ENCODE results near the gene BORCS6.

Gene BORCS6

DNA sequence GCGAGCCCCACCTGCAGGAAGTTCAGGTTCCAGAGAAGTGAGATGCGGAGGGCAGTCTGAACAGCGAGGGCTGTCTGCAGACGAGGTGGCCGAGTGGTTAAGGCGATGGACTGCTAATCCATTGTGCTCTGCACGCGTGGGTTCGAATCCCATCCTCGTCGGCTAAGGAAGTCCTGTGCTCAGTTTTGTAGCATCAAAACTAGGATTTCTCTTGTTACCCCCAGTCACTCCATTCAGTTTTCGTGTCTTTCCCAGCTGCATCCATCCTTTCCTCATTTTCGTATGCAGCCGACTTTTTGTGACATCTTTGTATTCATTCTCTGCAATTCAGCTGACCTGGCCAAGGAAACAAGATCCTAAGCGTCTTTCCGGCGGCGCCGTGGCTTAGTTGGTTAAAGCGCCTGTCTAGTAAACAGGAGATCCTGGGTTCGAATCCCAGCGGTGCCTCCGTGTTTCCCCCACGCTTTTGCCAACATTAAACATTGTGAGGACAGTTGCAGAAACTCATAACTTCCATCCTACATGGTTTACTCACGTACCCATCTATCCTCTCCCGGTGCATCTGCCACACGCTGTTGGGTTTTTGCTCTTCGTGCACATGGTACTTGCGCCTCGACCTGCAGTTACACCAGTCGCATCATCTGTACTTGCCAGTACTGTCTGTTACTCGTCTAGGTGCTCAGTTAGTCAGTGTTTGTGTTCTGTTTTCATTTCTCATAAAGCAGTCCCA is 3.0 kb downstream of the BORCS6 start:
- H3K4me3 Mint-ChIP-seq, result no peak overlapping the region
- no peaks in the 10 kb centered on the region for H3K9me3 Mint-ChIP-seq
- H3K4me1 Mint-ChIP-seq, result peaks cover 11% of the 10 kb centered on the region
- peaks cover 7% of the 10 kb centered on the region for H3K27me3 Mint-ChIP-seq (ENCODE audit: low read depth)
- no peak overlapping the region for H3K27ac Mint-ChIP-seq
- no peaks in the 10 kb centered on the region for H3K36me3 Mint-ChIP-seq (ENCODE audit: low read depth)
- TF ChIP-seq CTCF (IDR thresholded peaks at IDR 0.05; ENCODE audit: unreplicated experiment in 3 of 3), result peak in 2 of 3 experiments; percentile 5 to 39

DNA sequence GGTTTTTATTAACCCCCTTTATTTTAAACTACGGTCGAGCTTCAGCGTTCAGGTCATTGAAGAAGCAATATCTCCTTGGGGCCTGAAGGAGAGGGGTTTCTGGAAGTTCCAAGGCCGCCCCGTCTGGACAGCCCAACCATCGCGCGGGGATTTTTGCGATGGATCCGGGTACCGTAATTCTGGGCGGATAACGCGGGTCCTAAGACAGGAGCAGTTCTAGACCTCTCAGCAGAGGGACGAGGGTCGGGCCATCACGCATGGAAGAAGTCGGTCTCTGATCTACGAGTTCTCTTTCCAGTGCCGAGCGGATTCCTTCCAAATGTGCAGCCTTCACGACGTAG is 3.6 kb downstream of the BORCS6 start:
- peaks cover 11% of the 10 kb centered on the region for H3K4me1 Mint-ChIP-seq

GRCh38 chr17:8185582-8186445 is 4.2 kb downstream of the BORCS6 start:
- no peaks in the 10 kb centered on the region for H3K36me3 Mint-ChIP-seq (ENCODE audit: low read depth)
- H3K27ac Mint-ChIP-seq, result no peak overlapping the region
- peaks cover 9% of the 10 kb centered on the region for H3K27me3 Mint-ChIP-seq (ENCODE audit: low read depth)
- no peaks in the 10 kb centered on the region for H3K9me3 Mint-ChIP-seq
- TF ChIP-seq CTCF (IDR thresholded peaks at IDR 0.05; ENCODE audit: unreplicated experiment in 3 of 3), result no peak
- H3K4me1 Mint-ChIP-seq, result peaks cover 10% of the 10 kb centered on the region
- H3K4me3 Mint-ChIP-seq, result no peak overlapping the region

More for the DNA sequence above, 3.6 kb downstream of the BORCS6 start:
- Mint-ChIP-seq H3K36me3 (ENCODE audit: low read depth) (no peaks in the 10 kb centered on the region), H3K27me3 (ENCODE audit: low read depth) (peaks cover 9% of the 10 kb centered on the region), H3K4me3 (no peak overlapping the region), H3K27ac (no peak overlapping the region), H3K9me3 (no peaks in the 10 kb centered on the region)
- TF ChIP-seq CTCF (IDR thresholded peaks at IDR 0.05; ENCODE audit: unreplicated experiment in 3 of 3), result peak in 1 of 3 experiments; percentile 28

- no peaks in the 10 kb centered on the region for H3K9me3 Mint-ChIP-seq
- no peak for TF ChIP-seq CTCF (IDR thresholded peaks at IDR 0.05; ENCODE audit: unreplicated experiment in 3 of 3)
- H3K4me1 Mint-ChIP-seq, result peaks cover 38% of the 10 kb centered on the region
- no peaks in the 10 kb centered on the region for H3K36me3 Mint-ChIP-seq (ENCODE audit: low read depth)
- peak overlapping the region; percentile 89 to 97 (median 96) for H3K27ac Mint-ChIP-seq
- H3K27me3 Mint-ChIP-seq (ENCODE audit: low read depth), result peaks cover 4% of the 10 kb centered on the region
- H3K4me3 Mint-ChIP-seq, result peak overlapping the region; percentile 86 to 95 (median 93)
Measured at GRCh38 chr17:8176998-8177731, 12.8 kb downstream of the BORCS6 start.

- no peaks in the 10 kb centered on the region for H3K9me3 Mint-ChIP-seq
- no peaks in the 10 kb centered on the region for H3K36me3 Mint-ChIP-seq (ENCODE audit: low read depth)
- H3K27ac Mint-ChIP-seq, result peak within 1 kb of the TSS; percentile 89 to 97 (median 96)
- peak within 1 kb of the TSS; percentile 86 to 95 (median 93) for H3K4me3 Mint-ChIP-seq
- peaks cover 38% of the 10 kb centered on the region for H3K4me1 Mint-ChIP-seq
- no peaks in the 10 kb centered on the region for H3K27me3 Mint-ChIP-seq (ENCODE audit: low read depth)
- no peak for TF ChIP-seq CTCF (IDR thresholded peaks at IDR 0.05; ENCODE audit: unreplicated experiment in 3 of 3)
Measured at GRCh38 chr17:8176197-8176940, 13.6 kb downstream of the BORCS6 start, which contains the start of gene TMEM107. Gene TMEM107 (minus strand): TSS chr17:8176380. CDS start chr17:8176286, 94 bp downstream.

Measured in nephron (organoid).